HepG2 (cell line): Measurements from ENCODE around the gene KCNF1. TPM values are rescaled to one million over a fixed set of nuclear protein-coding genes. Genes with fewer than 3 reads are reported as not detected.

ENCODE experiments used
- DMAP1 ChIP-seq: IDR thresholded peaks from 2 replicates; pipeline ENCODE4 v1.6.1; 2016
- EHMT2 ChIP-seq: fragments of 200-600 bp; sonication (generic); IDR thresholded peaks from 2 replicates; pipeline ENCODE4 v1.7.0; 2017; ENCODE audit warnings: antibody characterized with exemption, low read depth, low read length, borderline replicate concordance
- FOXK1 ChIP-seq: sonication (generic); formaldehyde crosslinking; IDR thresholded peaks from 2 replicates; pipeline ENCODE4 v1.4.0; 2020; ENCODE audit warnings: low read depth, missing genetic modification reagents, borderline replicate concordance
- GZF1 ChIP-seq: sonication (generic); formaldehyde crosslinking; IDR thresholded peaks from 2 replicates; pipeline ENCODE4 v1.5.1; 2020; ENCODE audit warnings: mild to moderate bottlenecking, missing genetic modification reagents
- KDM5B ChIP-seq: sonication (generic); formaldehyde crosslinking; IDR thresholded peaks from 2 replicates; pipeline ENCODE4 v1.4.0; 2020; ENCODE audit warnings: missing genetic modification reagents, mild to moderate bottlenecking, borderline replicate concordance
- MXD1 ChIP-seq: sonication (generic); formaldehyde crosslinking; IDR thresholded peaks from 2 replicates; pipeline ENCODE4 v1.4.0; 2020; ENCODE audit warnings: mild to moderate bottlenecking, missing genetic modification reagents
- MYC ChIP-seq: sonication (generic); formaldehyde crosslinking; IDR thresholded peaks from 2 replicates; pipeline ENCODE4 v1.9.0; 2021; ENCODE audit warnings: missing genetic modification reagents, borderline replicate concordance
- NONO ChIP-seq, 2 experiments: fragments of 450-650 bp in 1 of 2; sonication (generic) in 1 of 2; formaldehyde crosslinking in 1 of 2; IDR thresholded peaks in 1 of 2; conservative IDR thresholded peaks in 1 of 2; 2 replicates each; pipeline versions ENCODE4 v1.6.1 to v1.8.0; 2017 to 2022; ENCODE audit warnings: mild to moderate bottlenecking in 1 of 2, missing genetic modification reagents in 1 of 2, moderate library complexity in 1 of 2
- PLRG1 ChIP-seq: fragments of 450-650 bp; conservative IDR thresholded peaks from 2 replicates; pipeline ENCODE4 v1.6.1; 2016
- RAD21 ChIP-seq: fragments of 450-650 bp; formaldehyde crosslinking; IDR thresholded peaks from 2 replicates; pipeline ENCODE4 v1.5.0; 2020; ENCODE audit warnings: mild to moderate bottlenecking
- RARA ChIP-seq: IDR thresholded peaks from 2 replicates; pipeline ENCODE4 v1.6.1; 2016; ENCODE audit warnings: missing genetic modification reagents, missing compliant biosample characterization
- RBM39 ChIP-seq: fragments of 200-400 bp; formaldehyde crosslinking; IDR thresholded peaks from one replicate; pipeline ENCODE4 v1.6.1; 2018; ENCODE audit warnings: antibody characterized with exemption, mild to moderate bottlenecking, low read depth, low read length; ENCODE audit not compliant: poor library complexity, severe bottlenecking
- STAG1 ChIP-seq: sonication (generic); formaldehyde crosslinking; IDR thresholded peaks from 2 replicates; pipeline ENCODE4 v1.4.0; 2020; ENCODE audit warnings: missing genetic modification reagents
- TBP ChIP-seq: sonication (generic); formaldehyde crosslinking; IDR thresholded peaks from 2 replicates; pipeline ENCODE4 v1.5.0; 2020; ENCODE audit warnings: missing genetic modification reagents
- TFDP1 ChIP-seq: IDR thresholded peaks from 2 replicates; pipeline ENCODE4 v1.6.1; 2016; ENCODE audit warnings: missing compliant biosample characterization, missing genetic modification reagents, borderline replicate concordance
- THAP8 ChIP-seq: sonication (generic); formaldehyde crosslinking; IDR thresholded peaks from 2 replicates; pipeline ENCODE4 v1.5.1; 2020; ENCODE audit warnings: missing genetic modification reagents, mild to moderate bottlenecking, borderline replicate concordance
- ZBTB44 ChIP-seq: sonication (generic); formaldehyde crosslinking; IDR thresholded peaks from 2 replicates; pipeline ENCODE4 v1.4.0; 2020; ENCODE audit warnings: missing genetic modification reagents
- ZIK1 ChIP-seq: sonication (generic); formaldehyde crosslinking; IDR thresholded peaks from 2 replicates; pipeline ENCODE4 v1.5.0; 2020; ENCODE audit warnings: mild to moderate bottlenecking, low read depth, missing genetic modification reagents, borderline replicate concordance
- ZNF264 ChIP-seq: sonication (generic); formaldehyde crosslinking; IDR thresholded peaks from 2 replicates; pipeline ENCODE4 v1.4.0; 2020; ENCODE audit warnings: missing genetic modification reagents
- ZNF552 ChIP-seq: sonication (generic); formaldehyde crosslinking; IDR thresholded peaks from 2 replicates; pipeline ENCODE4 v1.9.0; 2022; ENCODE audit warnings: missing genetic modification reagents, mild to moderate bottlenecking, borderline replicate concordance
- ZNF737 ChIP-seq: sonication (generic); formaldehyde crosslinking; IDR thresholded peaks from 2 replicates; pipeline ENCODE4 v1.5.0; 2020; ENCODE audit warnings: missing genetic modification reagents, mild to moderate bottlenecking, borderline replicate concordance
- polyA plus RNA-seq, 8 experiments: library from polyadenylated mRNA; depleted of rRNA in 3 of 8; stranded (reverse) in 7 of 8; unstranded in 1 of 8; fragments of >200 nt; fragmentation: Illumina TruSeq in 4 of 8; extraction: Trizol in 4 of 8; gene quantifications; 2 replicates each; pipeline versions ENCODE4 v1.2.1 to v1.2.3, GENCODE V29; 2011 to 2016; ENCODE audit warnings: low read depth in 4 of 8, missing spikeins in 1 of 8, mixed read lengths in 1 of 8; ENCODE audit not compliant: insufficient read depth in 1 of 8
- total RNA-seq, 5 experiments: library from RNA; depleted of rRNA; stranded (reverse); fragments of >200 nt; fragmentation: Illumina TruSeq; extraction: Trizol; gene quantifications; 2 replicates each; pipeline ENCODE4 v1.2.3, GENCODE V29; 2016; ENCODE audit warnings: low read depth in 1 of 5

Gene KCNF1
- total and polyA plus RNA-seq, 2 of the 13 experiments (the other 11 are each of a cell fraction or from before 2014, with no cell fraction given) = 0.09 to 0.12 TPM

GRCh38 chr2:10911291-10912075 is at the start of gene KCNF1 (continued):
- TF ChIP-seq FOXK1 (CRISPR knock-in tag) (no peak), ZIK1 (CRISPR knock-in tag) (no peak), ZBTB44 (no peak), RARA (CRISPR knock-in tag) (0 out of 2 replicates have a peak, but pooled peaks have one; percentile 17), RBM39 (no peak), TFDP1 (CRISPR knock-in tag) (no peak), STAG1 (CRISPR knock-in tag) (peak; percentile 42), PLRG1 (no peak), MYC (no peak), MXD1 (CRISPR knock-in tag) (no peak), ZNF552 (no peak), GZF1 (CRISPR knock-in tag) (no peak), DMAP1 (CRISPR knock-in tag) (no peak), ZNF264 (CRISPR knock-in tag) (no peak), ZNF737 (CRISPR knock-in tag) (no peak), NONO (IDR thresholded peaks at IDR 0.05) (no peak), NONO (CRISPR knock-in tag; conservative IDR thresholded peaks at IDR 0.05) (no peak), THAP8 (CRISPR knock-in tag) (0 out of 2 replicates have a peak, but pooled peaks have one; percentile 26), TBP (CRISPR knock-in tag) (no peak), KDM5B (CRISPR knock-in tag) (peak; percentile 39; the same call in 1 of the 2 replicates), RAD21 (CRISPR knock-in tag) (peak; percentile 32; the same call in 1 of the 2 replicates), EHMT2 (no peak)
